ENCODE results near the gene KLF15.
A peak's percentile ranks its signal among the peaks of the same experiment; 100 is the strongest.

Gene KLF15

GRCh38 chr3:126389112-126389793 lies 32.0 kb upstream of the KLF15 start:
- peak; percentile 90 for DNase-seq

GRCh38 chr3:126381966-126382365 lies 24.8 kb upstream of the KLF15 start:
- no peak for DNase-seq

- DNase-seq = no peak
Measured at GRCh38 chr3:126380011-126380768, 23.0 kb upstream of the KLF15 start.

- DNase-seq = no peak
Measured at GRCh38 chr3:126378341-126378751, 21.1 kb upstream of the KLF15 start.

GRCh38 chr3:126377211-126377610 lies 20.0 kb upstream of the KLF15 start:
- no peak for DNase-seq

- DNase-seq = no peak
Measured at GRCh38 chr3:126376444-126376843, 19.2 kb upstream of the KLF15 start.

- no peak for DNase-seq
Measured at GRCh38 chr3:126375835-126376331, 18.7 kb upstream of the KLF15 start.

GRCh38 chr3:126373682-126374601 lies 16.7 kb upstream of the KLF15 start:
- no peak for DNase-seq

- DNase-seq = no peak
Measured at GRCh38 chr3:126373146-126373613, 16.0 kb upstream of the KLF15 start.

GRCh38 chr3:126372413-126373145 lies 15.4 kb upstream of the KLF15 start:
- DNase-seq = no peak

GRCh38 chr3:126371096-126371705 lies 14.0 kb upstream of the KLF15 start:
- no peak for DNase-seq

- DNase-seq = no peak
Measured at GRCh38 chr3:126370606-126371005, 13.4 kb upstream of the KLF15 start.

- no peak for DNase-seq
Measured at GRCh38 chr3:126370055-126370454, 12.8 kb upstream of the KLF15 start.

- no peak for DNase-seq
Measured at GRCh38 chr3:126369490-126369889, 12.3 kb upstream of the KLF15 start.

GRCh38 chr3:126367316-126367805 lies 10.2 kb upstream of the KLF15 start:
- no peak for DNase-seq

GRCh38 chr3:126365351-126366277 lies 8.4 kb upstream of the KLF15 start:
- DNase-seq = no peak

GRCh38 chr3:126364731-126365301 lies 7.6 kb upstream of the KLF15 start:
- peak; percentile 4 for DNase-seq

GRCh38 chr3:126364130-126364695 lies 7.0 kb upstream of the KLF15 start:
- DNase-seq = no peak

GRCh38 chr3:126361211-126361610 lies 4.0 kb upstream of the KLF15 start:
- no peak for DNase-seq

- DNase-seq = no peak
Measured at GRCh38 chr3:126360714-126361060, 3.5 kb upstream of the KLF15 start.
